HL-60 (cell line): ENCODE results near the gene FAM149A.

Source experiments
- CTCF ChIP-seq: IDR thresholded peaks from one replicate; pipeline ENCODE4 v1.5.1; 2011; ENCODE audit warnings: low read length, control low read depth, inconsistent platforms; ENCODE audit not compliant: insufficient read depth
- POLR2AphosphoS5 ChIP-seq: IDR thresholded peaks from 2 replicates; pipeline ENCODE4 v1.6.1; 2012; ENCODE audit warnings: low read depth
- REST ChIP-seq: IDR thresholded peaks from 2 replicates; pipeline ENCODE4 v1.6.1; 2012; ENCODE audit warnings: low read depth; ENCODE audit not compliant: insufficient replicate concordance

- TF ChIP-seq REST (no peak), CTCF (no peak), POLR2AphosphoS5 (no peak)
These were observed 564 bp downstream of the FAM149A start for GRCh38 chr4:186104890-186105646.
